Left ventricle myocardium inferior (tissue), 1 donor: ENCODE measurements around the gene SLC28A3. TPM values are rescaled to one million over a fixed set of nuclear protein-coding genes. Genes with fewer than 3 reads are reported as not detected.

ENCODE experiments used
- DNase-seq: peaks from one replicate; pipeline ENCODE4 v3.0.0-alpha.2; 2020
- H3K27ac ChIP-seq: fragments of 200-600 bp; replicated peaks from 2 replicates; pipeline ENCODE4 v1.8.0; 2021
- H3K27me3 ChIP-seq: fragments of 200-600 bp; 2 replicates; pipeline ENCODE4 v1.8.0; 2021; ENCODE audit warnings: low read depth
- H3K36me3 ChIP-seq: fragments of 200-600 bp; 2 replicates; pipeline ENCODE4 v1.8.0; 2021
- H3K4me1 ChIP-seq: fragments of 200-600 bp; 2 replicates; pipeline ENCODE4 v1.8.0; 2021
- H3K4me3 ChIP-seq: fragments of 200-600 bp; 2 replicates; pipeline ENCODE4 v1.8.0; 2021; ENCODE audit warnings: mild to moderate bottlenecking, moderate library complexity
- H3K9me3 ChIP-seq: fragments of 200-600 bp; replicated peaks from 2 replicates; pipeline ENCODE4 v1.8.0; 2021
- intact Hi-C: fragments of 100-400 bp; cut with micrococcal nuclease; formaldehyde crosslinking; loops from one replicate; pipeline ENCODE4 v1.11.0; 2022
- total RNA-seq: library from RNA; stranded (reverse); fragmentation: NEBNext Ultra II Directional; extraction: Animal tissue kit (Norgen Biotek cat#: 25700); gene quantifications from one replicate; pipeline ENCODE4 v1.2.1, GENCODE V29; 2021
- TF ChIP-seq, protein P1 (sequence below): fragments of 200-600 bp; IDR thresholded peaks from 2 replicates; pipeline ENCODE4 v1.8.0; 2021; ENCODE audit warnings: antibody characterized with exemption, mild to moderate bottlenecking, borderline replicate concordance
- donor health status: DM: no; HTN: yes; CAD: no; lungs with severe emphysema.

Gene SLC28A3
- total RNA-seq, 1 donor from 2014 or later, result 0.16 TPM

DNA sequence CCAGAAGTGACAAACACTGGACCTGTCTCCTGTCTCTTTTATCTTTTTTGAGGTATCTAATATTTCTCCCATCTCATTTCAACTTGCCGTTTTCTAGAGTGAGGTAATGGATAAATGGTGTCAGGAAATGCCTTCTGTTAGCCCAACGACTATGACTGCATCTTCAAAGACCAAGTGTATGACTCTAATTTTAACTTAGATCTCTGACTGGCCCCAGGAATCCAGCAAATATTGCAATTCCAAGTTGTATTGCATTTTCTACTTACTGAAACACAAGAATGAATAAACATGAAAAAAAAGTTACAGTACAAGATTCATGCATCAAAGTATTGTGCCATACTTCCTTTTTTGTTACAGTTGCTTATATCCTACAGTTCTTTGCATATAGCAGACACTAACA is 26.3 kb downstream of the SLC28A3 start:
- Histone ChIP-seq H3K4me1 (peaks cover 5% of the 10 kb centered on the region), H3K27me3 (peaks cover 7% of the 10 kb centered on the region), H3K36me3 (no peaks in the 10 kb centered on the region), H3K4me3 (no peak overlapping the region), H3K9me3 (no peaks in the 10 kb centered on the region), H3K27ac (no peak overlapping the region)
- TF ChIP-seq, protein P1, sequence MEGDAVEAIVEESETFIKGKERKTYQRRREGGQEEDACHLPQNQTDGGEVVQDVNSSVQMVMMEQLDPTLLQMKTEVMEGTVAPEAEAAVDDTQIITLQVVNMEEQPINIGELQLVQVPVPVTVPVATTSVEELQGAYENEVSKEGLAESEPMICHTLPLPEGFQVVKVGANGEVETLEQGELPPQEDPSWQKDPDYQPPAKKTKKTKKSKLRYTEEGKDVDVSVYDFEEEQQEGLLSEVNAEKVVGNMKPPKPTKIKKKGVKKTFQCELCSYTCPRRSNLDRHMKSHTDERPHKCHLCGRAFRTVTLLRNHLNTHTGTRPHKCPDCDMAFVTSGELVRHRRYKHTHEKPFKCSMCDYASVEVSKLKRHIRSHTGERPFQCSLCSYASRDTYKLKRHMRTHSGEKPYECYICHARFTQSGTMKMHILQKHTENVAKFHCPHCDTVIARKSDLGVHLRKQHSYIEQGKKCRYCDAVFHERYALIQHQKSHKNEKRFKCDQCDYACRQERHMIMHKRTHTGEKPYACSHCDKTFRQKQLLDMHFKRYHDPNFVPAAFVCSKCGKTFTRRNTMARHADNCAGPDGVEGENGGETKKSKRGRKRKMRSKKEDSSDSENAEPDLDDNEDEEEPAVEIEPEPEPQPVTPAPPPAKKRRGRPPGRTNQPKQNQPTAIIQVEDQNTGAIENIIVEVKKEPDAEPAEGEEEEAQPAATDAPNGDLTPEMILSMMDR, result no peak
- intact Hi-C loops, result no loop called here
- no peak for DNase-seq

DNA sequence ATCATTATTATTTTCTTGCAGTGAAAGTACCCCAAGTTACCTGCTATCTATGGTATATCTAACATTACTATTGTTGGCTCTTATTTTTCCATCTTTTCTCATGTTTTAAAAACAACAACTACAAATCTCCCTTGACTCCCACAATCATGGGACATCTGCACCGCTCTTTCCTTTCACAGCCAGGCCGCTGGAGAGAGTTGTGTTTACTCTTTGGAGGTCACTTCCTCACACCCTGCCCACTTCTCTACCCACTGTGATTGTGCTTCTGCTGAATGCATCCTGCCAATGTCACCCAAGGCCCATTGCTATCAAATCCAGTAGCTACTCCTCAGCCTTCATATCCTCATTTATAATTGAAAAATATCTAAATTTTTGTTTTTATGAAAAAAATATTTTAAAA is 29.7 kb downstream of the SLC28A3 start:
- Histone ChIP-seq H3K36me3 (no peaks in the 10 kb centered on the region), H3K27me3 (peaks cover 7% of the 10 kb centered on the region), H3K4me1 (peaks cover 5% of the 10 kb centered on the region), H3K9me3 (no peaks in the 10 kb centered on the region), H3K4me3 (no peak overlapping the region), H3K27ac (no peak overlapping the region)
- TF ChIP-seq, protein P1, result no peak
- intact Hi-C loops, result no loop called here
- DNase-seq, result no peak

DNA sequence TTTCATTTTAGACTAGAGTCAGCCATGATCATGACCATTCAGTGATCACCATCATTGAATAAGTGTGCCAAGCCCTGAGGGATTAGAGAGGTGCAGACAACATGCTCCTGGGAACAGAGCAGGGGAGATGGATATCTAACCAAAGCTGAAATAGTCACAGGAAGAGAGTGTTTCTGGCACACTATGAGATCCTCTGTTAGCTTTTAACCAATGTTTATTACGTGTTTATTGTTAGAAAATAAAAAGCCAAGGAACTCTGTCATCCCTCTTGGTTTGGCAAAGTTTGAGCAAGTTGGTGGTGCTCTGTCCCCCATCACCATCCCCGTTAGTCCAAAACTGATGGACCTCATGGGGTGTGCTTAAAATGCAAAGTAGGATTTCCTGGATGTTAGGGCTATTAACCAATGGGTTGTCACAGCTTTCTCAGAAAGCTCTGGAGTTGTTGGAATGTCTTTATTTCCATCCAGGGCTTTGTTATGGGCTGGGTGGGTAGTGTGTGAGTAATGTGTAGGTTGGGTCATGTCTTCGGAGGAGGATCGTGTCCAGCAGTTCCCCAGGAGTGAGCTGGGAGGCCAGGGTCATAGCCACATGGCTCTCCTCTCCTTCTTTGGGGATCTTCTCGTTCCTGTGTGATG is 34.9 kb downstream of the SLC28A3 start:
- Histone ChIP-seq H3K9me3 (no peaks in the 10 kb centered on the region), H3K27ac (no peak overlapping the region), H3K4me1 (no peaks in the 10 kb centered on the region), H3K27me3 (no peaks in the 10 kb centered on the region), H3K36me3 (no peaks in the 10 kb centered on the region), H3K4me3 (no peak overlapping the region)
- intact Hi-C loops, result no loop called here
- TF ChIP-seq, protein P1, result no peak
- no peak for DNase-seq

DNA sequence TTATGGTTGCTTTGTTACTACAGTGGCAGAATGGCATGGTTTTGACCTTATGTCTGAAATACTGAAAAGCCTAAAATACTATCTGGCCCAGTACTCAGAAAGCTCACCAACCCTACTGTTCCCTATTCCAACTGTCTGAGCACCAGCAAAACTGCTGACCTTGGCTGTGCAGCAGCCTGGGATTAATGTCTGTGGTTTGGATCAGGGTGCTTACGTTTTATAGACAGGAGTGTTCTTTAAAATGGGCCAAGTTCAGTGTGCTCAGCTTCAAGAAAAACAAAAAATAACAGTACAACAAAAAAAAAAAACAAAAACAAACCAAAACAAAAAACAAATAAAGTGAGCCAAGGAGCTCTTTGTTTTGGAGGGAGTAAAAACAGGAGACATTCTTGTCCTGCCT is 36.4 kb downstream of the SLC28A3 start:
- no peak overlapping the region for H3K4me3 ChIP-seq
- no peaks in the 10 kb centered on the region for H3K9me3 ChIP-seq
- TF ChIP-seq, protein P1, result no peak
- no peaks in the 10 kb centered on the region for H3K36me3 ChIP-seq
- H3K27ac ChIP-seq, result no peak overlapping the region
- DNase-seq, result no peak
- intact Hi-C loops, result no loop called here
- H3K4me1 ChIP-seq, result no peaks in the 10 kb centered on the region
- H3K27me3 ChIP-seq, result no peaks in the 10 kb centered on the region

DNA sequence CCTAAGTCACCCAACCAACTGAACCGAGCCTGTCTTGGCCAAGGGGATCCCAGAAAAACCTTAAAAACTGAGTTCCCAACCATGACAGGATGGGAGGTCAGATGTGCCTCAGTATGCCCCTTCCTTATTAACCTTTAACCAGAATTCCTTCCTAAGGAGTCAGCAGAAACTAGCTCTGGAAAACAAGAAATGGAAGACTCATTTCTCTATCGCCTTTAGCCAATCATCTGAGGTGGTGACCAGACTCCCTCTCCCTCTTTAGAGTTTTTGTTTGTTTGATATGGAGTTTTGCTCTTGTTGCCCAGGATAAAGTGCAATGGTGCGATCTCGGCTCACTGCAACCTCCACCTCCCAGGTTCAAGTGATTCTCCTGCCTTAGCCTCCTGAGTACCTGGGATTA is 37.5 kb downstream of the SLC28A3 start:
- Histone ChIP-seq H3K4me3 (no peak overlapping the region), H3K27me3 (no peaks in the 10 kb centered on the region), H3K36me3 (no peaks in the 10 kb centered on the region), H3K9me3 (no peaks in the 10 kb centered on the region), H3K27ac (no peak overlapping the region), H3K4me1 (no peaks in the 10 kb centered on the region)
- no peak for DNase-seq
- intact Hi-C loops, result no loop called here
- TF ChIP-seq, protein P1, result no peak
